NCI-H2081 treated with DMSO at 0.1 percent for 48 hours (cell line): ENCODE data around the gene IGSF5.
"Not testable (repeated sequence)": the region's sequence is repeated elsewhere in the genome, so short reads cannot be mapped to it uniquely, and the experiment has no call there.

ENCODE experiments used
- DNase-seq: peaks from one replicate; lab custom pipeline; 2025; lab: John Stamatoyannopoulos, UW

Gene IGSF5

DNA sequence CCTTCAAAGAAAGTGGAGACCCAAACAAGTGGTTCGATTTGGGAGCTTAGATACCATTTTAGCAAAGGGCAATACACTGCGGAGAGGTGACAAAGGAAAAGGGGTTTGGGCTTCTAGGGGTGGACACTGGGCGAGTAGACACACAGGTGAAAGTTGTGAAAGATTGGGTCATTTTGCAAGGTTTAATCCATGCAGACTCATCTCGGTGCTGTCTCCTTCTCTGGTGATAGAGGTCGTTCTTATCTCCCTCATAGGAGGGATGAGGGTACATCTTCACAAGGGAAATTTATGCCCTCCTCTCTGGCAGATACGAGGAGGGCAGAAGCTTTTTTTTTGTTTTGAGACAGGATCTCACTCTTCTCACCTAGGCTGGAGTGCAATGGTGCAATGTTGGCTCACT, 6.4 kb upstream of the IGSF5 start:
- no peak for DNase-seq

DNA sequence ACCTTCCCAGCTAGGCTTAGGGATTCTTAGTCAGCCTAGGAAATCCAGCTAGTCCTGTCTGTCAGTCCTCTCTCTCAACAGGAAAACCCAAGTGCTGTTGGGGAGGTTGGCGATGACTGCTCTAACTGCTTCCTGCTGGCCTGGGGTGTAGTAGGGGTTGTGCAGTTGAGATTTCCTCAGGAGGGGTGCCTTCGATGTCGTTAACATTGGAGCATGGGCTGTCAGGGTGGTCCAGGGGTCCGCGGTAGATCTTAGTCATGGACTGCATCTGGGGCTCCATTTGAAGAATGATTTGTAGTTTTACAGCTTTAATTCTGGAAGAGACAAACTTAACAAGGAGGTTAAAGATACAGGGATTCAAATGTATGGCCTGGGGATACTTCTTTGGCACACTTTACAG, 5.5 kb upstream of the IGSF5 start:
- DNase-seq, result not testable (repeated sequence)

DNA sequence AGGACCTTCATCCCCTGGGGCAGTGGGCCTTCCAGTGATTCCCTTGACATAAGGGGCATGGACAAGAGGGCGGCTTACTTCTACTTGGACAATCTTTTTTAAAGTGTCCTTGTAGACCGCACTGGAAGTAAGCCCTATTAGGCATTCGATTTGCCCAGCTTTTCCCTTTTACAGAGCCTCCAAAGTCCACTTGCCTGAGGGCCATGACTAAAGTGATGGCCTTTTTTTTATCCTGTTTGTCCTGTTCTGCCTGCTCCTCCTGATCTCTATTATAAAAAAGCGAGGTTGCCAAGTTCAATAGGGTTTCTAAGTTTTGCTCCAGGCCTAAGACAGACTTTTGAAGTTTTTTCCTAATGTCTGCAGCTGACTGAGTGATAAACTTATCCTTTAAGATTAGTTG, 2.4 kb upstream of the IGSF5 start:
- DNase-seq, result not testable (repeated sequence)

DNA sequence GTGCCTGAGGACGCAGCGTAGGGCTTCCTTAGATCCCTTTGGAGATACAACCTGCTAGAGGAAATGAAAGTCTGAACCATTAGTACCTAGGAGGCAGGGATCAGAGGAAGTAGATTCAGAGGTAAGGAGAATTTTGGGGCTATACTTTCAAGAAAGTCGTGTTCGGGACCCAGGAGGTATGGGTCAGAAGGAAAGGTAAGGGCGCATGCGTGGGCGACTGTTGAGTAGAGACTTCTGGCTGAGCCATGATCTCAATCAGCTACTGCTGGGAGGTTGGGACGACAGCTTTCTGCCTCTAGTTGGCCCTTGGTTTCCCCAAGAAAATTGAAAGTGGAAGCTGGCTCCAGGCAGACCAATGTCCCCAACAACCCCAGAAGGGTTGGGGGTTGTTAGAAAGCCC, 349 bp downstream of the IGSF5 start:
- DNase-seq, result not testable (repeated sequence)

DNA sequence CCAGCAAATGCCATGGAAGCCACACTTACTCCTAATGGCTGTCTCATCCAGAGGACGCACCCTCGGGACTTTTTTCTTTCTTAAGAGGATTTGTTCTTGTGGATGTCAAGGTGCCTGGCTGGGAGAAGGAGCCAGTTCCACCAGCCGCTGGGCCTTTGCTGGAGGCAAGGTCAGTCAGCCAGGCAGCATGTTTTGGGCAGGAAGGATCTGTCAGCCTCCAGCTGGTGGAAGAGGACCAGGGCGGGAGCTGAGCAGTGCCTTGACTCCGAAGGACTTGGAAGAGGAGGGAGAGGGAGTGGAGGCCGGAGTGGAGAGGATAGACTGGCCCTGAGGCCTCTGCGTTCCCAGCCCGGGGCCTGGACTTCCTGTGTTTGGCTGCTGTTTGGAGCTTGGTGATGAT, 5.7 kb downstream of the IGSF5 start:
- no peak for DNase-seq

DNA sequence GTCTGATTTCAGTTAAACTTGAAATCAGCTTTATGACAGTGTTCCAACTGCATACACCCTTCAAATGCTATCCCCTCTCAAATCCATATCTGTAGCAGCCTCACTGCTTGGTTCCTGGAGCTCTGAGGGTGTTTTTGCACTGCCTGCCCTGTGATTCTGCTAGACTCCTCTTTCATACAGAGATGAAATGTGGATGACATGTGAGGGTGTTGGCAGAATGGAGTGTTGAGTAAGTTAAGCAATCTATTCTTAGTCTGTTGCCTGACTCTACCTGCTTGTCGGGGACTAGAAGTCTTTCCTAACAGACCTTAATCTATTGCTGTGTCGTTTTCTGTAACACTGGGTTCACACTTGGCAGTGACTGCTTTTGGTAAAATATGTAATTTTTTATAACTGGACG, 9.8 kb downstream of the IGSF5 start:
- no peak for DNase-seq

DNA sequence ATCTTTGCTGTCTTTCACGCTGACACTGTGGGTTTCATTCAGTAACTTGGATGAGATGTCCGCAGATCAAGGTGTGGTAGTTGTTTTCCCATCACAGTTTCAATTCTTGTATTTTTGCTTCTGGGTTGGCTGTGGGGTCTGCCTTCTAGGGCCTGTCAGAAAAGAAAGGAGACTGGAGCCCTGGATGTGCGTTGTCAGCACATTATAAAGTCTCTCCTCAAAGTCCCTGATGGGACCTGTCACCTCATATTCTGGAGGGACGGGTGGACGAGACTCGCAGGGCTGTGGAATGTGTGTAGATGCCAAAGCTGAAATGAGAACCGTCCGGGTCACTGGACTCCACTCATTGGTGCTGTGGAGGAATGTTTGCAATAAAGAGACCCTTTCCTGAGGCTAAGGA, 11.3 kb downstream of the IGSF5 start:
- DNase-seq, result no peak

DNA sequence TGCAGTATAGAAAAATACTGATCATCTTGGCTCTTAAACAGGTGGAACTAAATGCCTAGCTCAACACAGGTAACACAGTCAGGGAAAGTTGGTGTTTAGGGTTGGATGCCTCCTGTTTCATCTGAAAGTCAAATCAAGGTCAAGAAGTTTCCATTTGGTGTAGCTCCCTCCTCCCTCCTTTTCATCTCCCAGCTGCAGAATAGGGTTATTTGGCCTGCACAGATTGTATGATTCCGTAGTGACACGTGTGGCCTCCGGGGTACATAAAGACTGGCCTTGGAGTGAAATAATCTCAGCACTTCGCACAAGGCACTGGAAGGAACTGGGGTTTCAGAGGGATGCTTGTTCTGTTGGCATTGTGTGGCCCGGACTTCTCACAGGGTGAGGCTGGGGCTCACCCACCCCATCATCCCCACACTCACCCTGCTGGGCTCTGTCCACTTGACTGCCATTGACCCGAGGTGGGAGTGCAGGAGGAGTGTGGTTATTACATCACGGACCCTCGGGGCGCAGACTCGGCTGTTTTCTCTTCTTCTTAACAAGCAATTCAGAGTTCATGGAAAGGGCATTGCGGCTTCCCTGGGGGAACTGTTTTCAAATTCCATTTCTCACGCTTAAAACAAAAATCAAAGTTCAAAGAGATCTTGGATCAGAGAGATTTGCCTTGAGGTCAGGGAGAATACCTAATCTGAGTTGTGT, 18.4 kb downstream of the IGSF5 start:
- no peak for DNase-seq

DNA sequence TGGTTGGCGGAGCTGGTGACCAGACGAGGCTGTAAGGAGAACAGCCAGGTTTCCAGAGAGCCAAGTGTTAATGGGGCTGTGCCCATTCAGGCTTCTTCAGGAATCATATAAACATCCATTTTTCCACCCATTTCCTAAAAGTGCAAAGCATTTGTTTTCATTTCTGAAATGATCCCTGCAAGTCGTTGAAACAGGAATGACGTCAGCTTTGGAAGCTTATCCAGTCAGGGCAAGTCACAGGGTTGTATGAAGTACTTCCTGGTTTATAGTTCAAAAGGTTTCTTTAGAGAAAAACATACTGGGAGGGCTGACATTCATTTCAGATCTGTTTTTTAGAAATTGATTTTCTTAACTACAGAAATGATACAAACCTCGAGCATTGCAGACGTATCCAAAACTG, 29.2 kb downstream of the IGSF5 start:
- no peak for DNase-seq

DNA sequence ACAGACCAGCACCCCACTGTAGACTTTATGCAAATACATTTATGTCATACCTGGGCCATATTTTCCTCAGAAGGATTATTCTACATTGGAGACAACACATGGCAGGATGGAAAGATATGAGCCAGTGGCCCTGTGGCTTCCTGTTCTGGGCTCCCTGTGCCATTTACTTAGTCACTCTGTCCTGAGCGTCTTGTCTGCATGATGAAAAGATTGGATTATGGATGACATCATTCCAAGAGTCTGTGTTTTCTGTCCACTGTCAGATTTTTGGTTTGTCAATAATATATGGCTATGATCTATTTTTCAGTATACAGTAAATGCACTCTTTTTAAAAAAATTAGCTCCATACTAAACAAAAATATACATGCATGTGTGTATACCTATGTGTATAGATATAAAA, 30.8 kb downstream of the IGSF5 start:
- no peak for DNase-seq

DNA sequence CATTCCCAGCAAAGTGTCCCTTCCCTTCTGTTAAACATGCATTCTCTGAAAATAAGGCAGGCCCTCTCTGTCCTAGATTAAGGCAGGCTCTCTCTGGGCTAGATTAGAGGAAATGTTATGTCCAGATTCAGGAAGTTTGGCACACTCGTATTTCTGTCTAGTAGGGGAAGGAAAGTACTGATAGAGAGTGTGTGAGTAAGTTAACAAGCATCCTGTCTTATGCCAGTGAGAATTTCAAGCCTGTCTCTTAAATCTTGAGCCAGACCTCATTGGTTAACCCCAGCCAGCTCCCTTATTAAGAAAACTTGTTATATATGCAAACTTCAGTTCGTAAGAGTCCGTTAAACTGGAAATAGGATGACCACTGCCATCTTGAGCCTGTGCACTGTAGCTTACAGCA, 31.6 kb downstream of the IGSF5 start:
- DNase-seq, result no peak

DNA sequence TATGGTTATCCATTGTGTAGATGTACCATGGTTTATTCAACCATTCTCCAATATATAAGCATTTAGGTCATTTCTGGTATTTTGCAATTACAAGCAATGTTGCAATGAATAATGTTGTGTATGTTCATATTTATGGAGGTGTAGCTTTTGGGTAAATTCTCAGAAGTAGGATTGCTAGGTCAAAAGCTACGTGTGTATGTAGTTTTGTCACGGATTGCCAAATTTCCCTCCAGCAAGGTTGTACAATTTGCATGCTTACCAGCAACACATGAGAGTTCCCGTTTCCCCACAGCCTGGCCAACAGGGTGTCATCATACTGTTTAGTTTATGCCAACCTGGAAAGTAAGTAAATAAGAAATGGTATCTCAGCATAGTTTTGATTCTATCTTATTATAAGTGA, 36.3 kb downstream of the IGSF5 start:
- DNase-seq, result no peak

DNA sequence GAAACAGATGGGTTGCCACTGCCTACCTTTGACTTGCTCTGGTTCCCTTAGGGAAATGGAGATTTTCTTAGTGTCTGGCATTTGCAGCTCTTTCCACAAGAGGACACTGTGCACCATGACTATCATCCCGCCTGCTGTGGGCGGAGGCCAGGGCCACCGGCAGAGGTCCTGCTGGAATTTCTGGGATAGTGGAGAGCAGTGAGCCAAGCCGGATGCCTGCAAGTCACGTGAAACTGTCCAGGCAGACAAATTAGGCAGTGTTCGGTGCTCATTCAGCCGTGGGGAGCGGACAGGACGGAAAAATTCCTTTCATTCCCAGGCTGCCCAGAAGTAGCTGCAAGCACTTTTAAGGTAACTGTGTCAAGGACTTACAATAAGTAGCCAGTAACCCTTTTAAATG, 43.4 kb downstream of the IGSF5 start:
- DNase-seq, result peak; percentile 24

DNA sequence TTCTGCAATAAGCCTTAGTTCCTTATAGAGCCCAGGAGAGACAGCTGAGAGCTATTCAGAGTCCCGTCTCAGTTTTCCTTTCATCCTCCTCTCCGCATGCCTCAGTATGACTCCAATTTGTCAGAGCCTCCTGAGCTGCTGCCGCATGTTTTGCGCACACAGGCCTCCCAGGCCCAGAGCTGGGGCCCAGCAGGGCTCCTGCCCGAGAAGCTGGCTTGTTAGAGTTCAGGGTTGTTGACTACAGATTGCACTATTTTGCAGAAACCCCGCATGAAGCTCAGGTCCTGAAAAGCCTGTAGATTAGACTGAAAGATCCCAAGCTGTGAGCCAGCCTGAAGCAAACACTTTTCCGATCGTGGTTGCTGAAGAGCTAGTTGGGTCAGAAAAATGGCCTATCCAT, 51.5 kb downstream of the IGSF5 start:
- no peak for DNase-seq

DNA sequence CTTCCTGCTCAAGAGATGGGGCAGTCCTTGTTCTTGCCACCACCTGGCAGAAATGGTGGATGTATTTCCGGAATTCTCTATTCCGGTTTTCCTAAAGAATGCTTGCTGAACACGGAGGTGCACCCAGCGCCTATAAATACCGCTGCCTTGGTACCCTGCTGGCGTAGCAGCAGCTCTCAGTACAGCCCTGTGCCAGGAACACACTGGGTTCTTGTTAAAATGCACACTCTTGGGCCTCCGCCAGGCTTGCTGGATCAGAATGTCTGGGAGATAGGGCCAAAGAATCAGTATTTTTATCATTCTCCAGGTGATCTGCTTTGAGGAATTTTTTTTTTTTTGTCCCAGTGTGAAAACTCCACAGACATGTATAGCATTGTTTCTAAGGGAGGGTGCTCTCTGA, 54.2 kb downstream of the IGSF5 start:
- DNase-seq, result no peak

DNA sequence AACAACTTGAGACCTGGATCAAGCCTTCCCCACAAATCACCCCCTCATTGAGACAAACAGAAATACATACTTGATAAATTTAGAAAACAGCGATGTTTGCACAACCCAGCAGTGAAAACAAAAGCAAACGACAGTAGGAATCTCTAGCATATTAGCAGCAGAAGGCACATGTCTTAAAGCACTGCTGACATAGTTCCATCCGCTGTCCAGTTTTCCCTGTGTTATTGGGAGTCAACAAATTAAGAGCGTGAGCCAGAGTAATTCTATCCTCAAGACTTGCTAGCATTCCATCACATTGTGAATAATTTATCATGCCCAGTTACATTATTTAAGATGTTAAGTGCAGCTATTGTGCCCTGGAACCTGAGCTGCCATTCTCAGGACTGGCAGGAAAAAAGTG, 55.3 kb downstream of the IGSF5 start:
- DNase-seq, result no peak

DNA sequence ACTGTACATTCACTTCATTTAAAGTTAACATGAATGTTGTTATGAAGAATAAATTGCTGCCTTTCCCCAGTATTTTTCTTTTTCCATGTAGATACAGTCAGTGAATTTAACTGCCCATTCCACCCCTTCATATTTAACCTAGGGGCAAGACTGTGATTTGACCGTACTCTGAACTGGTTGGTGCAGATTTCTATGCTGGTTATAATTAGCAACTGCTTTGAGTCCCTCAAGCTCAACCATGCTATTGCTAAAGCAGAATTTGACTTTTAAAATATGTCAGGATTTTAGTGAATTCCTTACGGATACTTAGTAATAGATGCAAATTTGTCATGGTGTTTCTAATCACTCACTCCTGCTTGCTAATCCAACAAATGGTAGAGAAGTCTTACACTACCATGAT, 57.2 kb downstream of the IGSF5 start:
- DNase-seq, result no peak

DNA sequence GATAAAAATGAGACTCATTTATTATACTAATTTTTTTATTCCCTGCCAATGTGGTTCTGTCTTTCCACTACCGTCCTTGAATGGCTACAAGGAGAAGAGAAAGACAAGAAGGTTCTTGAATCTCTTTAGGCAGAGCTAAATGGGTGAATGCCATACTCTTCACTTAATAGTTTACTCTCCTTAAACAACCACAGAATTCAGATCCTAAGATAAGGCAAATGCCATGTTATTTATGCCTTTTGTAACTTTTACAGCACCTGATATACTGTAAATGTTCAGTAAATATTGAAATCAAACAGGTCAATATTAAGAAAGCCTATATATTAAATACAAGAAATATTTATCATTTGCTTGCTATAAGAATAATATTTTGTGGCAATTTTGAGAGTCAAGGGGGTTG, 58.4 kb downstream of the IGSF5 start:
- no peak for DNase-seq

DNA sequence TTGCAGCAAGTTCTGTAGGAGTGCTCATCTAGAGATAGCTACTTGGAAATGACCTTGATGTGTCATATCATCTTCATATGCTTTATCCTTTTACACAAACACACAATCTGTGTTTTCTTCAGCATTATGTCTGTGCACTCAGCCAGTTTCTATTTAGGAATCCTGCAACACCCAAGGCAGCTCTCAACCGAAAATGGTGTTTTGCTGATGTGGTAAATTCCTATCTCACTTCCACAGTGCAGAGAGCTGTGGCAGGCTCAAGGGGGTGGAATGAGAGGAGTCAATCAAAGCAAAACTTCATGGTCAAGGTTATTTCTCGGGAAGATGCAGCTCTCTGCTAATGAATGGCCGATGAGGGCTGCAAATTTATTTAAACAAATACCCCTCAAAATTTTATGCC, 59.3 kb downstream of the IGSF5 start:
- DNase-seq, result no peak

DNA sequence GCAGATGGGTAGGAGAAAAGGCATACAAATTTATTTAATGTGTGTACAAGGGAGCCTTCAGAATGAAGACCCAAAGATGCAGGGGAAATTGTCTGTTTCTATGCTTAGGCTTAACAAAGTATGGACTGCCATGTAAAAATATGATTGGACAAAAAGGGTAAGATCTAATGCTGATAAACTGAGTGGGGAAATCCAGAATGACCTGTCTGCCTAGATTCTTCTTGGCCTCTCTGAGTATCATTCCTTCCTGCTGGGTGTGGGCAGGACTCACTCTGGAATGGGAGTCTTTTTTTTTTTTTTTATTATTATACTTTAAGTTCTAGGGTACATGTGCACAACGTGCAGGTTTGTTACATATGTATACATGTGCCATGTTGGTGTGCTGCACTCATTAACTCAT, 61.0 kb downstream of the IGSF5 start:
- no peak for DNase-seq

DNA sequence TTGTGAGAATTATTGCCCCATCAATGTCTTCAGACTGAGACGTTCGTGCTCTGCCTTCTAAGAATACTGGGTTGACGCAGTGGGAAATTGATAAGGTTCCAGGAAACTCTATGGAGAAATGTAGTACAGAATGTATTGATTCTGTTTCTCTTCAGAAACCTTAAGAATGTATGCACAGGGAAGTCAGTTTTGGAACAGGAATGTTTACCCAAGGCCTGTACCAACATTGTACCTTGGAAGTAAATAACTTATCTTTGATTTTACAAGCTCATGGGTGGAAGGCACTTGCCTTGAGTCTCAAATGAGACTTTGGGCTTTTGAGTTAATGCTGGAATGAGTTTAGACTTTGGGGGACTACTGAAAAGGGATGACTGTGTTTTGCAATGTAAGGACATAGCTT, 62.8 kb downstream of the IGSF5 start:
- no peak for DNase-seq

DNA sequence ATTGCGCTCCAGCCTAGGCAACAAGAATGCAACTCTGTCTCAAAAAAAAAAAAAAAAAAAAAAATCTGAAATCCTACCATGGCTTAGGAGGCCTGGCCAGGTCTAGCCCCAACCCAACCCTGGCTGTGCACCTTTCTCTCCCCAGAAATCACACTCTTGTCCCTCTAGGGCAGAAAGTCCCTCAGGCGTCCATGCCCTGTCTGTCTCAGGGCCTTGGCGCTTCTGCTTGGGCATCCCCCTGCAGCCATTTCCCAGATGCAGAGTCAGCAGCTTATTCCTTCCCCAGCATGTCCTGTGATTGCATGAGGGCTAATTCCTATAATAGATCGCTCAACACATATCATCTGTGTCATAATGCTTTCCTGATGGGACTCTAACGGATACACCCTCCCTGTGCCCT, 65.0 kb downstream of the IGSF5 start:
- no peak for DNase-seq

DNA sequence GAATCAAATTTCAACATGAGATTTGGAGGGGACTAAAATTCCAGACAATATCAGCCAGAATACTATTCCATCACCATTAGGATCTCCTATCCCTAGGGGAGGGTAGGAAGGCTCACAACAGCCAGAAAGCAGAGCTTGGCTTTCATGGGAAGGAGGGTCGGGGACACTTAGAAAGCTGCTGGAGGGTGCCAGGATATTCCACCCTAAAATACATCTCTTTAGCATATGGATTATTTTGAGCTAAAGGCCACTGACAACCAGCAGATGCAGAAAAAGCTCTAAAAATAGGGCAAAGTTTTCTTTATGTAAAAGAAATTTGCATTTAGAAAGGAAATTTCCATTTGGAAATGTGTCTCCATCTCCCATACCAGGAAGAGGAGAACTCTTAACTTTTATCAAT, 68.0 kb downstream of the IGSF5 start:
- DNase-seq, result no peak

DNA sequence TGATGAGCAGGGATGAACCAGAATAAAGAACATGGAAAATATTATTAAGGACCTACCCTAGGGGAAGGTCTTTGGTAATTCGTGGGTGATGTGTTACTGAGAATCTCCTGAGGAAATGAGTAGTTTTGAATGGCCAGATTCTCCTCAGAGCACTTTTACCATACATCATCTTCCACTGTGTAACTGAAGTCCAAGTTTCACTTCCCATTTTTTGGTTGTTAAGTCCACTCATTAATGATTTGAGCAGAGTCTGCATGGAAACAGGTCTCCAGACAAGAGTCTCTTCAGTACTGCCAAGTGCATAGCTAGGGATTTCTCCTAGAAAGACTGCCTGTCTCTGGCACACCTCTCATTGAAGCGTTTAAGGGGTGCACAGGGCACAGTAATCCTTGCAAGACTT, 73.6 kb downstream of the IGSF5 start:
- no peak for DNase-seq

DNA sequence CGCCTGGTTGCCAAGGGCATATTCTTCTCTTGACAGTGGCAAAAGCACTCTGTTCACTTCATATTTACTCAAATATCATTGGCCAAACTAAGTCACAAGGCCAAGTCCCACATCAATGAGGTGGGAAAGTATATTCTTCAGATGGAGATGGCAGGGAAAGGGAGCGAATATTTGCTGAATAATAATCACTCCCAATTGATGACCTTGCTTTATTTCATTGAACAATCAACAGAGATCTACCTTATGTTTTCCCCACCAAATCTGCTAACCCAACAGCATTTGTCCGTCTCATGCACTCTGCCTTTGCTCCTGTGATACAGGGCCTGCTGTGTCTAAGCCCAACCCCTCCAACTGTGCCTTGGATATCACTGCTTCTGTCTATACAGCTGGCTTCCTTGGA, 77.1 kb downstream of the IGSF5 start:
- DNase-seq, result no peak
